Spleen (tissue), 7 donors: ENCODE results near the gene FBLN2.

Experiments
- POLR2A ChIP-seq, 3 donors: fragments of 450-650 bp; IDR thresholded peaks; one replicate each; pipeline ENCODE4 v1.5.1; 2017; ENCODE audit warnings: antibody characterized with exemption in 3 of 3, mild to moderate bottlenecking in 1 of 3
- POLR2AphosphoS5 ChIP-seq, 3 donors: sonication (generic); formaldehyde crosslinking; IDR thresholded peaks; one replicate each; pipeline ENCODE4 v1.5.1; 2017; ENCODE audit warnings: antibody characterized with exemption in 3 of 3
- TF ChIP-seq, protein P1 (sequence below), 11 experiments: fragments of 200-600 bp in 7 of 11; fragments of 450-650 bp in 4 of 11; sonication (generic) in 4 of 11; IDR thresholded peaks in 8 of 11; conservative IDR thresholded peaks in 3 of 11; 1 replicate in 7 of 11; 2 replicates in 4 of 11; pipeline versions ENCODE4 v1.4.0 to v1.8.0; 2016 to 2021; ENCODE audit warnings: antibody characterized with exemption in 11 of 11, inconsistent platforms in 4 of 11, mild to moderate bottlenecking in 1 of 11
- donor health status: DM: no; HTN: no; CAD: no; lungs with moderate emphysema.
- donor health status: DM: no; HTN: no; CAD: no.
- donor health status: DM: no; HTN: no; CAD: no.

DNA sequence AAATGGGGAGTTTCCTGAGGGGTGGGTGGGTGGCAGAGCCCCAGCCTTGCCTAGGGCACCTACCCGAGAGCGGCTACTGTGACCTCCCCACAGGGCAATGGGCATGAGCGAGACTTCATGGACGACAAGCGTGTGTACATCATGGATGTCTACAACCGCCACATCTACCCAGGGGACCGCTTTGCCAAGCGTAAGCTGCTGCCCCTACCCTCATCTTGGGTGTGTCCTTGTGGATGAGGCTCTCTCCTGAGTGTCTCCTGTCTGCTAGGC is 46.2 kb upstream of the FBLN2 start:
- TF ChIP-seq, protein P1, sequence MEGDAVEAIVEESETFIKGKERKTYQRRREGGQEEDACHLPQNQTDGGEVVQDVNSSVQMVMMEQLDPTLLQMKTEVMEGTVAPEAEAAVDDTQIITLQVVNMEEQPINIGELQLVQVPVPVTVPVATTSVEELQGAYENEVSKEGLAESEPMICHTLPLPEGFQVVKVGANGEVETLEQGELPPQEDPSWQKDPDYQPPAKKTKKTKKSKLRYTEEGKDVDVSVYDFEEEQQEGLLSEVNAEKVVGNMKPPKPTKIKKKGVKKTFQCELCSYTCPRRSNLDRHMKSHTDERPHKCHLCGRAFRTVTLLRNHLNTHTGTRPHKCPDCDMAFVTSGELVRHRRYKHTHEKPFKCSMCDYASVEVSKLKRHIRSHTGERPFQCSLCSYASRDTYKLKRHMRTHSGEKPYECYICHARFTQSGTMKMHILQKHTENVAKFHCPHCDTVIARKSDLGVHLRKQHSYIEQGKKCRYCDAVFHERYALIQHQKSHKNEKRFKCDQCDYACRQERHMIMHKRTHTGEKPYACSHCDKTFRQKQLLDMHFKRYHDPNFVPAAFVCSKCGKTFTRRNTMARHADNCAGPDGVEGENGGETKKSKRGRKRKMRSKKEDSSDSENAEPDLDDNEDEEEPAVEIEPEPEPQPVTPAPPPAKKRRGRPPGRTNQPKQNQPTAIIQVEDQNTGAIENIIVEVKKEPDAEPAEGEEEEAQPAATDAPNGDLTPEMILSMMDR (IDR thresholded peaks at IDR 0.05 in 8 of 11, conservative IDR thresholded peaks at IDR 0.05 in 3 of 11) = no peak
- TF ChIP-seq POLR2A (IDR thresholded peaks at IDR 0.05) (no peak), POLR2AphosphoS5 (IDR thresholded peaks at IDR 0.05) (no peak)
